Measurements from ENCODE around the gene LXN. TPM values are rescaled to one million over a fixed set of nuclear protein-coding genes. Genes with fewer than 3 reads are reported as not detected.
A peak's percentile ranks its signal among the peaks of the same experiment; 100 is the strongest.

Gene LXN
- total RNA-seq, 3 donors from 2014 or later, result 12.0 to 55.5 (median 40.3) TPM

- no peak for DNase-seq (ENCODE audit: low spot score in 2 of 2)
- no peak overlapping the region for H3K4me3 ChIP-seq
- H3K9me3 ChIP-seq, result no peaks in the 10 kb centered on the region
- TF ChIP-seq POLR2AphosphoS5 (IDR thresholded peaks at IDR 0.05) (no peak), CTCF (IDR thresholded peaks at IDR 0.05) (peak; percentile 20 to 52 (median 42)), POLR2A (IDR thresholded peaks at IDR 0.05) (no peak)
- H3K27ac ChIP-seq, result no peak overlapping the region
- intact Hi-C loops (cut with DNase I; ENCODE audit: low total_unique reads), result no loop called here
- no peaks in the 10 kb centered on the region for H3K27me3 ChIP-seq
- H3K4me1 ChIP-seq, result no peaks in the 10 kb centered on the region
- H3K36me3 ChIP-seq, result peaks cover under 1% of the 10 kb centered on the region
Observed at GRCh38 chr3:158659454-158660237, 12.8 kb downstream of the LXN start.

- no peak for DNase-seq (ENCODE audit: low spot score in 2 of 2)
- Histone ChIP-seq H3K36me3 (no peaks in the 10 kb centered on the region), H3K27ac (no peak overlapping the region)
Observed at GRCh38 chr3:158658889-158659288, 13.6 kb downstream of the LXN start.

GRCh38 chr3:158652463-158652862, 20.0 kb downstream of the LXN start:
- intact Hi-C loops (cut with DNase I; ENCODE audit: low total_unique reads), result no loop called here
- Histone ChIP-seq H3K27ac (no peak overlapping the region), H3K4me1 (no peaks in the 10 kb centered on the region), H3K36me3 (peaks cover 7% of the 10 kb centered on the region), H3K4me3 (no peak overlapping the region), H3K27me3 (no peaks in the 10 kb centered on the region), H3K9me3 (no peaks in the 10 kb centered on the region)
- DNase-seq (ENCODE audit: low spot score in 2 of 2), result no peak
- TF ChIP-seq POLR2A (IDR thresholded peaks at IDR 0.05) (no peak), CTCF (IDR thresholded peaks at IDR 0.05) (no peak), POLR2AphosphoS5 (IDR thresholded peaks at IDR 0.05) (no peak)

More at GRCh38 chr3:158658889-158659288, 13.6 kb downstream of the LXN start:
- Histone ChIP-seq H3K9me3 (no peaks in the 10 kb centered on the region), H3K4me1 (no peaks in the 10 kb centered on the region), H3K27me3 (no peaks in the 10 kb centered on the region), H3K4me3 (no peak overlapping the region)
- intact Hi-C loops (cut with DNase I; ENCODE audit: low total_unique reads), result no loop called here
- no peak for TF ChIP-seq CTCF (IDR thresholded peaks at IDR 0.05)
- no peak for TF ChIP-seq POLR2A (IDR thresholded peaks at IDR 0.05)
- TF ChIP-seq POLR2AphosphoS5 (IDR thresholded peaks at IDR 0.05), result no peak

- H3K4me1 ChIP-seq, result no peaks in the 10 kb centered on the region
- no peaks in the 10 kb centered on the region for H3K9me3 ChIP-seq
- H3K27me3 ChIP-seq, result no peaks in the 10 kb centered on the region
- DNase-seq (ENCODE audit: low spot score in 2 of 2), result no peak
- intact Hi-C loops (cut with DNase I; ENCODE audit: low total_unique reads), result no loop called here
- no peak overlapping the region for H3K4me3 ChIP-seq
- H3K36me3 ChIP-seq, result peaks cover 7% of the 10 kb centered on the region
- no peak for TF ChIP-seq CTCF (IDR thresholded peaks at IDR 0.05)
- TF ChIP-seq POLR2A (IDR thresholded peaks at IDR 0.05), result no peak
- no peak for TF ChIP-seq POLR2AphosphoS5 (IDR thresholded peaks at IDR 0.05)
- H3K27ac ChIP-seq, result no peak overlapping the region
Observed at GRCh38 chr3:158651192-158651591, 21.3 kb downstream of the LXN start.

- Histone ChIP-seq H3K27me3 (no peaks in the 10 kb centered on the region), H3K36me3 (peaks cover 7% of the 10 kb centered on the region), H3K27ac (no peak overlapping the region), H3K9me3 (no peaks in the 10 kb centered on the region), H3K4me1 (peaks cover 0 to 6% of the 10 kb centered on the region in 2 donors), H3K4me3 (no peak overlapping the region)
- TF ChIP-seq POLR2A (IDR thresholded peaks at IDR 0.05) (no peak), CTCF (IDR thresholded peaks at IDR 0.05) (no peak), POLR2AphosphoS5 (IDR thresholded peaks at IDR 0.05) (no peak)
- intact Hi-C loops (cut with DNase I; ENCODE audit: low total_unique reads), result no loop called here
- DNase-seq (ENCODE audit: low spot score in 2 of 2), result no peak
Observed at GRCh38 chr3:158649791-158650190, 22.7 kb downstream of the LXN start.

Measured in breast epithelium (tissue), 4 donors.